ENCODE data around the gene ZNF337.

DNA sequence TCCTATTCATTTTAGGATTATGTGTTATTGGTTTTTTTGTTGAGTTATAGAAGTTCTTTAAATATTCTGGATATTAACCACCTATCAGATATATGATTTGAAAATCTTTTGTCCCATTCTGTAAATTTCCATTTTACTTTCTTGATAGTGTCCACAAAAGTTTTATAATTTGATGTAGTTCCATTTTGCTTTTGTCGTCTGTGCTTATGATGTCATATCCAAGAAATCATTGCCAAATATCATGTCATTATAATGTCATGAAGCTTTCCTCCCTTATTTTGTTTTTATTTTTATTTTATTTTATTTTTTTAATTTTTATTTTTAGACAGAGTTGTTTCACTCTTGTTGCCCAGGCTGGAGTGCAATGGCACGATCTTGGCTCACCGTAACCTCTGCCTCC, 51.8 kb downstream of the ZNF337 start:
- TF ChIP-seq POLR2A (IDR thresholded peaks at IDR 0.05): no peak
- TF ChIP-seq CTCF (IDR thresholded peaks at IDR 0.05): no peak
- TF ChIP-seq POLR2AphosphoS5 (IDR thresholded peaks at IDR 0.05): no peak
